Femur (tissue), 1 donor: ENCODE measurements around the gene LDAH.

Experiments used
- DNase-seq: peaks from one replicate; pipeline ENCODE4 v3.0.0-alpha.2; 2017

LDAH gene

GRCh38 chr2:20678780-20679179 lies 144.1 kb downstream of the LDAH start:
- DNase-seq = no peak

GRCh38 chr2:20678086-20678395 lies 144.9 kb downstream of the LDAH start:
- DNase-seq = no peak

GRCh38 chr2:20677301-20678085 lies 145.4 kb downstream of the LDAH start:
- no peak for DNase-seq

GRCh38 chr2:20676353-20677215 lies 146.3 kb downstream of the LDAH start:
- DNase-seq = no peak

GRCh38 chr2:20675701-20676352 lies 147.1 kb downstream of the LDAH start:
- DNase-seq = no peak

GRCh38 chr2:20674974-20675679 lies 147.8 kb downstream of the LDAH start:
- DNase-seq = no peak

- no peak for DNase-seq
These were observed 148.5 kb downstream of the LDAH start for GRCh38 chr2:20674309-20674965.

GRCh38 chr2:20673686-20674308 lies 149.1 kb downstream of the LDAH start:
- DNase-seq = no peak

GRCh38 chr2:20672201-20672951 lies 150.5 kb downstream of the LDAH start:
- DNase-seq = no peak

- no peak for DNase-seq
These were observed 151.2 kb downstream of the LDAH start for GRCh38 chr2:20671736-20672080.

GRCh38 chr2:20671036-20671735 lies 151.7 kb downstream of the LDAH start:
- no peak for DNase-seq

- no peak for DNase-seq
These were observed 152.4 kb downstream of the LDAH start for GRCh38 chr2:20670315-20671035.

GRCh38 chr2:20669562-20670314 lies 153.2 kb downstream of the LDAH start:
- no peak for DNase-seq

- DNase-seq = no peak
These were observed 153.9 kb downstream of the LDAH start for GRCh38 chr2:20668871-20669475.

GRCh38 chr2:20668451-20668850 lies 154.4 kb downstream of the LDAH start:
- DNase-seq = no peak

- no peak for DNase-seq
These were observed 155.1 kb downstream of the LDAH start for GRCh38 chr2:20667531-20668401.

GRCh38 chr2:20667151-20667530 lies 155.8 kb downstream of the LDAH start:
- DNase-seq = no peak
